Measurements from ENCODE around the gene ACVR1.
"Not testable (repeated sequence)": the region's sequence is repeated elsewhere in the genome, so short reads cannot be mapped to it uniquely, and the experiment has no call there.

Gene ACVR1

DNA sequence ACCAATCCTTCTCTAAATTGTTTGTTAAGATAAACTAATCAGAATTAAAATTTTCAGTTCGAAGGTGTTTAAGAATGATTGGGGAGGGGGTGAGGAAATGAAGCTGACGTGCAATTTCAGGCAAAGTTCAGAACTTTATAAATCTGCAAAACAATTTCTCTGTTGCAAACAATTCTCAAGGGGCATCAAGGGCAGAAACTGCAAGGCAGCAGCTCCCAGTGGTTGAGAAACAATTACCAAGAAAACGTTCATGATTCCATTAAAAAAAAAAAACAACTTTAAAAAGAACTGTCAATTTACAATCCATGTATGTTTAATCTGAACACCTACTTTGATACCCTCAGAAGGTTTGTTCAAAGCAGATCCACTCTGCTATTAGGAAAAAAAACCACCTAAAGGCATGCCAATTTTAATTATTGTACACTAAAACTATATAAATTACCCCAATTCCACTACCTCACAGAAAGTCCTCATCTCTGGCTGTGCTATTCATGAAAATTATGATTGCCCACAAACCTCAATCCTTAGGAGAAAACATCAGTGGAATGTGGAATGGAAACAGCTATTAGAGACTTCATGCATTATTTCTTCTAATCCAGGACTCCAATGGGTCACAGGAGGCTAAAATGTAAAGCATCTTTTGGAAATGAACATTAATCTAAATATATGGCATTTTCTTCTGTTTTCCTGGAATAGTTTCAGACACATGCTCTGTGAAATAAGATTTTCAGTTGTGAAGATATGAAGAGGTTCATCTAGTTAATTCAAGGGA, 127.6 kb downstream of the ACVR1 start:
- no peak for DNase-seq

DNA sequence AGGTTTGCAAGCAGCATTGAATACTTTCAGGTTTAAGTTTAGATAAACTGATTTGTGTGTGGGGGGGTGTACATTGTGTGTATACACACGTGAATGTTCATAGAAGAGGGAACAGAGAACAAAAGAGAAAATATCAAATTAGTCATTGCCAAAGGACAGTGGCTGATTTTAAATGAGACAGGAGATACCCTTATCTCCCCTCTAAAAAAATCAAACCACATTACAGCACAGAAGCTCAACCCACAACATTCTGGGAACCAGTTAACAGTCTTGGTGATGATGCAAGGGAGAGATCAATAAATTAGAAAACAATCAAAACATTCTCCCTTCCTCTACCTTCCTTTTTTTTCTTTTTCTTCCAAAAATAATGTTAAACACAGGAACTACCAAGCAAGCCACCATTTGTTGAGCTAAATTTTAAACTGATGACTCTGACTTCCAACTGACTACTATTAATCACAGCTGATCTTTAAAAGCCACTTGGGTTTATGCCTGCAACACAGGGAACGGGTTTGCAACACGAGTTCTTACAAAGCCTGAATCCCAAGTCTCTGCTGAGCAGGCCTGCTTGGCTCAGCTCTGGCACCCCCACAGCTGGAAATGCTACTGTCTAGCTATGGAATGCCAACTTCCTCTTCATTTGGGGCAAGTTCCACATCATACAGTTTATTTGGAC, 128.3 kb downstream of the ACVR1 start:
- DNase-seq, result no peak

DNA sequence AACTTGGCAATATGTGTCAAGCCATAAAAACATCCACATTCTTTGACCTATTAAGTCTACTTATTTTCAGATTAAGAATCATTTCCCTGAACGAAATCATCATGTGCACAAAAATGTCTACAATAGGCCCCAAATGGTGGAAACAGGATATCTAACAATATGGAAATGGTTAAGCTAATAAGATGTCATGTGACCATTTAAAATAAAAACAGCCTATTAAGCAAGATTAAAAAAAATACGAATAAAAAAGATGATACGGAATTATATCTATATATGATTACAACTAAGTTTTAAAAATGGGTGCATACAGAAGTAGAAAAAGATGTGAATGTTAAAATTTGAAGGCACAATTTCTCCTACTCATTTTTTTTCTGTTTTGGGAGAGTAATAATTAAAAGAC, 128.8 kb downstream of the ACVR1 start:
- no peak for DNase-seq

DNA sequence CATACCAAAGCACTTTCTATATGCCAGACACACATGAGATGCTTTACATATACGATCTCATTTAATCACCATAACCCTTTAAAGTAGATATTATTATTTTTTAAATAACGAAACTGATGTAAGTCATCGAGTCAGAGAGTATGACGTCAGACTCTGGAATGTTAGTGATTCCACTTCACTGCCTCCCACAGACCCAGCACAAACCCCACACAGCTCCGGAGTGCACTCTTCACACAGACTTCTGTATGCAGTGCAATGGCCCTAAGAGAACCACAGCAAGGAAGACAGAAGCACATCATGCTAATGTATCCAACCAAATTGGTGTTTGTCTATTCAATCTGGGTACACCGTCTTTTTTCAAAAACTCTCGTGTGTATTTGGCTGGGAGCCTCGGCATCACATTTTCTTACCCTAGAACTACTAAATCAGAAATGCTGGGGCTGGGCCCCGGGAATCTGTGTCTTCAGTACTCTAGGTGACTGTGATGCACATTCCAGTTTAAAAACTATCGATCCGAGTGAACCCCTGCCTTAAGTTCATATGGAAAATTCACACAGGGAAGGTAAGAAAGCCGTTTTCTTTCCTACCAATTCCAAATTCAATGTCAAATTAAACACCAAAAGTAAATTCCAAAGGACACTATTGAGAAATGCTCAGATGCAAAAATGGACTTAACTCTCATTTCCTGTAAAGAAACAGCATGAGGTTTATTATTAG, 129.7 kb downstream of the ACVR1 start:
- no peak for DNase-seq

DNA sequence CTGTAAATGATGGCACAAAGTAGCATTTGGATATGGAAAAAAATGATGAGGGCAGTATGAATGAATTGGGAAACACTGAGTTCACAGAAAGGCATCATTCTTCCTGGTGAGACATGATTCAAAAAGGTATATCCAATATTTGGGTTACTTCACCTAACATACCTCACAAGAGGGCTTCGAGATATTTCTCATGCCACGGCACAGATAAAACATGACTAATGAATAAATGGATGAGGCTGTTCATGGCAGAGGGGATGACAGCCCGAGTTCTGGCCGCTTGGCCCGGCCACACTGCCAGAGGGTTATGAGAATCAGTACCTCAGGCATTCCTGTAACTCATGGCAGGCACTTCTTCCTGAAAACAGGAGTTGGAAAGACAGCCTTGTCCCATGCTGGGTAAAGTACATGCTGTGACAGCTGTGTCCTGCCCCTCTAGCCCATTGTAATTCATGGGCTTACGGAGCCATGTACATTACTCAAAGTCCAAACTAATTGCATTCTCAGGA, 131.5 kb downstream of the ACVR1 start:
- DNase-seq, result no peak

DNA sequence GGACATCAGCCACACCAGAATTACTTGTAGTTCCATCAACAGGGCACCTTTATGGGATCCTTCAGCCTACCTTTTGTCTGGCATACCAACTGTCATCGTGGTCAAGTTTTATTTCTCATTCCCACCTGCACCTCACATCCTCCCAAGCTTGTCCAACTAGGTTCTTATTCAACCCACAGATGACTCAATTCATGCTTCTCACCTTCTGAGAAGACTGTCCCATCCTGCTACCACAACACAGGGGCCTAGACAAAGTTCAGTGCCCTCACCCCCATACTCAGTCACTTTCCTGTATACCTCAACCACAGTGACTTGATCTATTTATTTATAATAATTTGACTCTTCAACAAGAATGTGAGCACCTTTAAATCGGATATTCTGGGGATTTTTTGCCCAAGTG, 133.1 kb downstream of the ACVR1 start:
- DNase-seq, result no peak

DNA sequence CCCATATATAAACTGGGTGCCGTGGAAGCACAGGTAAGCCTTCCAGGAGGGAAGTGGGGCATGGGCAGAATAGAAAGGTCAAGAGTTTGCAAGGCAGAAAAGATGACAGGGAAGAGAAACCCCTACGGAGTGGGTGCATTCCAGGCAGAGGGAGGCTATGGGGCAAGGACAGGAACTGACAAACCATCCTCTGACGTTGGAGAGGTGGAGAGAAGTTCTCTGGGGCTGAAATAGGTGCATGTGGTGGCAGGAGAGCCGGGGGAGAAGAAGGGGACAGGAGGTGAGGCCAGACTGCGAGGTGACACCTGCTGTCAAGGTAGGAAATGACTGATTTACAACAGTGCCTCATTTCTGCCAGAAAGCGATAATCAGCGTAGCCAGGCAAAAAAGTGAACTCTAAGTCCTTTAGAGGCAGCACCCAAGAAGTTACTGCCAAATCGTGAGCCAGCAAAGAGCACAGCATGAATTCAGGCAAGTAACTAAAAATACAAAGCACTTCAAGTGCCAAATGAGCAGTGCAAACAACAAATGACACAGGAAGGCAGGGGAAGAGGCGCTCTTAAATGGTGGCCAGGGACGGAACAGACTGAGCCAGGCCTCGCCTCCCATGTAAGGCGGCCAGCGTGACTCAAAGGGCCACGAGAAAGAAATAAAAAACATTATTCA, 134.2 kb downstream of the ACVR1 start:
- no peak for DNase-seq

DNA sequence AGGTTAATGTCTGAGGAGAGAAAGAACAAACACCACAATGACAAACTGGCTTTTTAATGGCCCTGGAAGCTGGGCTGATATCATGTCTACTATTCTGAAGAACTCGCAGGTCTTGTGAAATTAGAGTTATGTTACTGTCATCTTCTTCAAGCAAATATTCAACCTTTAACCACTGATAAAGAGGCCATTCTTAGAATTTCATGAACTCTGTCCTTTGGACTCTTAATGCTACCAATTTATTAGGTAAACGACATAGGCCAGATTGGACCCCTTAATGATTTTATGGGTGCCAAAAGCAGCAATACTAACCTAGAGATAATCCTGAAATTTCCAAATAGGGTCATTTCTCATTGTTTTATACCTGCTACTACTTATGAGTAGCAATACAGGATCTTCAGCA, 138.5 kb downstream of the ACVR1 start:
- DNase-seq, result no peak

DNA sequence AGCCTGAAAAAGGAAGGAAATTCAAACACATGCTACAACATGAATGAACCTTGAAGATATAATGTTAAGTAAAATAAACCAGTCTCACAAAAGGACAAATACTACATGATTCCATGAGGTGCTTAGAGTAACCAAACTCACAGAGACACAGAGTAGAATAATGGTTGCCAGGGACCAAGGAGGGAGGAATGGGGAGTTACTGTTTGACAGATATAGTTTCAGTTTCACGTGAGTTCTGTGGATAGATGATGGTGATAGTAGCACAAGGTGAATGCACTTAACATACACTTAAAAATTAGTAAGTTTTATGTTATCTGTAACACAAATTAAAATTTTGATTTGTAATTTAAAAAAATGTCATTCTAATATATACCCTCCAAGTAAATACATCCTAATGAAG, 140.6 kb downstream of the ACVR1 start:
- DNase-seq, result no peak

DNA sequence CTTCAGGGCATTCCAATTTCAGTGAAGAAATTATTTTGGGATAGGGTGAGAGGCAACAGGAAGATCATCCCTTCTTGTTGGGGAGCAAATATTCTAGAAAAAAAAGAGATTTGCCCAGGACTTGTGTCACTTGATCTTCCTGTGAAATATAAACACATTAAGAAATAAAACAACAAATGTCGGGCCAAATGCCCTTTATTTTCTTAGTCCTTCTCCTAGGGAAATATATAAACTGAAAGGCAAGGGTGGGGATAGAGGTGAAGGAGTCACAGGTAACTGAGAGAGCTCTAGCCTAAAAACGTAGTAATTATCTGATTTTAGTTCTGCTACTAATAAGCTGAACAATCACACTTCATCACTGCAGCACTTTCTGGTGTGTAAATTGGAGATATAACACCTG, 142.9 kb downstream of the ACVR1 start:
- DNase-seq, result no peak

DNA sequence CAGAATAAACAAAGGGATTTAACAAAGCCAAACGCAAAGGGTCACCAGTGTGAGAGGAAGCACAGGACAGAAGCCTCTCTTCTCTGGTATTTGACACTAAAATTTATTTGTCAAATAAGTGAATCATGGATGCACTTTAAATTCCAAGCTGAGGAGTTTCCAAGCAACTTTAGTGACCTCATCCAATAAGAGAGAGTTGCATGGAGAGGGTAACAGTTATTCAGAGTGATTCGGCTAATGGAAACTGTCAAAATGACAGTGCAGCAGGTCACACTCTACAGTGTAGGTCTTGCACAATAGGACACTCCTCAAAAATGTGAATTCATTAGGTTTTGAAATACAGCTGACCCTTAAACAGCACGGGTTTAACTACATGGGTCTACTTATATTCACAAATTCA, 143.5 kb downstream of the ACVR1 start:
- no peak for DNase-seq

DNA sequence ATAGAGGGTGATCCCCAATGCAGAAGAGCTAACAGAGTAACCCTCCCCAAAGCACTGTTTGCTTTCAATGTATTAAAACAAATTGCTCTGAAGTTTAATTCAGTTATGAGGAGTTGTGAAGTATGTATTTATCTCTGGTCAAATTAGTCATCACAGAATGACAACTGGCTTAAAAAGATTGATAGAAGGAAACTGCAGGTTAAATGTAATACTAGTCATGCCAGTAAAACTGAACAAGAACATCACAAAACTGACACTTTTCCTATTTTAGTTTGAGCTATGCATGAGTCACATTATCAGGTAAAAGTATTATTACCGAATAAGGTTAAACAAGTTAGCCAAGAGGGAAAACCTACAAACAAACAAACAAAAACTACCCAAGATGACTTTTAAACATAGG, 148.4 kb downstream of the ACVR1 start:
- DNase-seq, result no peak

DNA sequence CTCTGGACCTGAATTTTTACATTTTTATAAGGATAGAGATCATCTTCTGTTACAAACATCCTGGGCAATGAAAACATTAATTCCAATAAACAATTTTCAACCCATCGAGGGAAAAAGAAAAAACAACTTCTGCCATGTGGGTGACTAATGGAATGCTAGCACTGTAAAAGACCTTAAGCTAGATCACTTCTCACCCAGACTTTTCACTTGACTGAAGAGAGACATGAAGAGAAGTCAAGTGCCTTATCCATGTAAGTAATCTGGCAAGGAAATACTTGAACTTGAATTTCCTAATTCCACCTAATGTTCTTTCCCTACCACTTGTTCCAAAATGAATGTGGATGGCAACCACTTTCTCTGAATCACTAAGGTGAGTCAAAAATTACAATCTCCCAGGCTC, 149.2 kb downstream of the ACVR1 start:
- DNase-seq, result no peak

DNA sequence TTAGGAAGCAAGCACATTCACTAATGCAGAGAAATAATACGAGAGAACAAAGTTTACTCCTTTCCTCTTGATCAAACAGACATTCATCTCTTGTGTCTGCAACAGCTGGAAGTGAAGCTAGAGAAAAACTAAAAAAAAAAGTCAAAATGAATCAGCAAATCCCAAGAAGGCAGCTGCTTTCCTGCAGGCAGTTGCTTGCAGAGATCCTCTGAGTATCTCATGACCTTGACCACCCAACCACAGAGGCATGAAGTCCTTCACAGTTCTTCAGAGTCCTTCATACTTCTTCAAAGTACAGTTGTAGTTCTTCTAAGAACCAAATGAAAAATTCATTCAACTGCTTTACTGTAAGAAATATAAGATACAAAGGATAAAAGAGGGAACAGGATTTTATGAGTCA, 150.3 kb downstream of the ACVR1 start:
- no peak for DNase-seq

DNA sequence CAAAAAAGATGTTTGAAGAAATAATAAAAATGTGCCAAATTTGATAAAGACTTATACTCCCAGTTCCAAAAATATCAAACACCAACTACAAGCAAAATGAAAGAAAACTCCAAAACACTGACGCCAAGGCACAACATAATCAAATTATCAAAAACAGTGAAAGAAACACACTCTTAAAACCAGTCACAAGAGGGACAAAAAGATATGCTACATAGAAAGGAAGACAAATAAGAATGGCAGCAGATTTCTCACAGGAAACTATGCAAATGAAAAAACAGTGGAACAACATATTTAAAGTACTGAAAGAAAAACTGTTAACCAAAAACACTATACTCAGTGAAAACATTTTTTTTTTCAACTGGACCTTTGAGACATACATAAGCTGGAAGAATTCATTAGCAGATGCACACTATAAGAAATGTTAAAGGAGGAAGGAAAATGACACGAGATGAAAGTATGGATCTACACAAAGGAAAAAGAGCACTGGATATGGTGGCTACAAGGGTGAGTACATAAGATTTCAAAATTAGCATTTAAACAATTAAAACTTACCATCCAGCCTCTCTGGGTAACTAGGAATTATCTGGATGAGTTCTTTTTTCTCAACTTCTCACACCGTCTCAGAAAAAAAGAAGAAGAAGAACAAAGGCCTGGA, 153.4 kb downstream of the ACVR1 start:
- no peak for DNase-seq

DNA sequence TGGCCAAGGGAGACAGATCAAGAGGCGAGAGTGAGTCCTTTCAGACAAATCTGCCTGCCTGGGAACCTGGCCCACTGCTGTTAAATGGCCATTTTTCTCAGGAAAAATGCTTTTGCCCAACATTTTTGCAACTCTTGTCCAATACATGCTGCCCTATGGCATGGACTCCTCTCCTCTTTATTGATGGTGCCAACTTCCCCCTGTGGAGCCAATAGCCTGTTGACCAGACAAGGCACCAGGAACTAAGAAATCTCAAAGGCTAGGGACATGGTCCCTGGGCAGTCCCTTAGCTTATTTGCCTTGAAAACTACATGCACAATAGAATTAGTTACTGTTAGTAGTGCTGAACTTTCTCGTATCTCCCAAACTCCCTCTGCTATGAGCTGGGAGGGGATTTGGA, 155.6 kb downstream of the ACVR1 start:
- DNase-seq, result no peak

DNA sequence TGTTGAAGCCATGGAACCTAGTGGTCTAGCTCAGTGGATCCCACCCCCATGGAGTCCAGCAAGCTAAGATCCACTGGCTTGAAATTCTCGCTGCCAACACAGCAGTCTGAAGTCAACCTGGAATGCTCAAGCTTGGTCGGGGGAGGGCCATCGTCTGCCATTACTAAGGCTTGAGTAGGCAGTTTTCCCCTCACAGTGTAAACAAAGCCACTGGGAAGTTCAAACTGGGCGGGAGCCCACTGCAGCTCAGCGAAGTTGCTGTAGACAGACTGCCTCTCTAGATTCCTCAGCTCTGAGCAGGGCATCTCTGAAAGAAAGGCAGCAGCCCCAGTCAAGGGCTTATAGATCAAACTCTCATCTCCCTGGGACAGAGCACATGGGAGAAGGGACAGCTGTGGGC, 171.5 kb downstream of the ACVR1 start:
- DNase-seq, result not testable (repeated sequence)

DNA sequence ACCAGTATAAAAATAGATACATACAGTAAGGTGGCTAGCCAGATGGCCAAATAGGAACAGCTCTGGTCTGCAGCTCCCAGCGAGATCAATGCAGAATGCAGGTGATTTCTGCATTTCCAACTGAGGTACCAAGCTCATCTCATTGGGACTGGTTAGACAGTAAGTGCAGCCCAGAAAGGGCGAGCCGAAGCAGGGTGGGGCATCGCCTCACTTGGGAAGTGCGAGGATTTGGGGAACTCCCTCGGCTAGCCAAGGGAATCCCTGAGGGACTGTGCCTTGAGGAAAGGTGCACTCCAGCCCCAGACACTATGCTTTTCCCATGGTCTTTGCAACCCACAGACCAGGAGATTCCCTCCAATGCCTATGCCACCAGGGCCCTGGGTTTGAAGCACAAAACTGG, 172.0 kb downstream of the ACVR1 start:
- DNase-seq, result not testable (repeated sequence)

DNA sequence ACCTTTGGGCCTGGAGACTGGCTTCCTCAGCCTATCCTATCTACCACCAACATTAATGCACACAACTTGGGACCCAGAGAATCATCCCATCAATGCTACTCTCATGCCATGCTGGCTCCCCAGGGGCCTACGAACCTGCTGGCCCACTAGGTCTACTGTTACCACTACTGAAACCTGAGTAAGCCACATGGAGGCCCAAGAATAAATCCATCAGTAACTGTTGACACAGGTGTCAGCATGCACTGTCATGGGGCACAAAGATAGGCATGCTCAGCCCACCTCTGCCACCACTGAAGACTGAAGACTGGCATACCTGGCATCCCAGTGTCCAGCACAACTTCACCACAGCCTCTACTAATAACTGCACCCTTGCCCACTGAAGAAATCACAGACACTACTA, 176.3 kb downstream of the ACVR1 start:
- no peak for DNase-seq

DNA sequence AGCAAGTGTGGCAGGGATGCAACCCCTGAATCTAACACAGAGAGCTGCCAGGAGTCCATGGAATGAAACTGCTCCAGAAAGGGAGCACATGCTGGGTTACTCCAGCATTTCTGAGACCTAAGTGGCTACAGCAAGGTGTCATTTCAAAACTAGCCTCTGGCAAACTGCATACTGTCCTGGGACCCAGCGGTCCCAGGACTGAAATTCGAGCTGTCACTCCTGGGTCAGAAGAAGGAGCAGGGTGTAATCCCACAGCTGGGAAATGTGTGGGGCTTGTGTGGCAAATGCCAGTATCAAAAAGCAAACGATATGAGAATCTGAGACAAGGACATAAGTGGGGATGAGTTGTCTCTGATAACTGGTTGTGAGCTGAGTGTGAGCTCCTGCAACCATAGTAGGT, 177.1 kb downstream of the ACVR1 start:
- no peak for DNase-seq

DNA sequence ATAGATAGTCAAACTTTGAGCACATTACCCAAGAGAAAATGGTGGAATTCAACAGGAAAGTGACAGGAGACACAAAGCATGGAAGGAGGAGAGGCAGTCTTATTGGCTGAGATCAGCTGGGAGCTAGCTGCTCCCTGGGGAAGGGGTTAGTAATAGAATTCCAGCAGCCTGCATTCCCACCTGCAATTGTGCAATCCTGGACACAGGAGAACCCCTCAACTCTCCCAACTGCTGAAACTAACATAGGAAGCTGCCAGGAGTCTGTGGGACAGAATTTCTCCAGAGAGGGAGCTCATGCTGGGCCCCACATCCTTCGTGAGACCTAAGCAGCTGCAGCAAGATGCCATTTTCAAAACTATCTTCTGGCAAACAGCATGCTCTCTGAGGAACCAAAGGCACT, 177.7 kb downstream of the ACVR1 start:
- no peak for DNase-seq

DNA sequence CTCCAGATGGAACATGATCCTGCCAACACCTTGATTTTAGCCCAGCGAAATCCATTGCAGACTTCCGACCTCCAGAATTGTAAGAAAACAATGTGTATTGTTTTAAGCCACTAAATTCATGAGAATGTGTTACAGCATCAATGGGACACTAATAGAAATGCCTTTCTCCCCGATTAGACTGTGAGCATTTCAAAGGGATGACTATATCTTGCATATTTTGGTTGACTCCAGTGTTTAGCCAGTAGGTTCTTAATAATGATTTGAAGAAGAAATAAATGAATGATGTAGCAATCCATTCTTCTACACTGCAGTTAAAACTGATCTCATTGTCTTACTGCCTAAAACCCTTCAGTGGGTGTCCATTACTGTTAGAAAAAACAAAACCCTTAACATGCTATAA, 180.1 kb downstream of the ACVR1 start:
- no peak for DNase-seq

DNA sequence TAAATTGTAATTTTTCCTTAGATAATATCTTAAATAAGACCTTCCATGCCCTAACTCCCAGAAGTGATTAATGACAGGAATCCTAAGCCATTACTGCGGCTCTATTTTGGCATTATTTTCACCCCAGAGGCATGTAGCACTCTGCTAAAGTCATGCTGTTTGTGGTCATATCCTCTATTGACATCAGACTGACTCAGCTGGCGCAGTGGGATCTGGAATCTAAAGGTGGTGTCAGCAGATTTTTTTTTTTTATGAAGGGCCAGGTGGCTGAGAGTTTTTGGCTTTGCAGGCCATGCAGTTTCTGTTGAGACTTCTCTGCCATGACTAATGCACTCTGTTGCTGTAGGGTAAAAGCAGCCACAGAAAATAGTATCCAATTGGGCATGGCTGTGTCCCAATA, 183.4 kb downstream of the ACVR1 start:
- no peak for DNase-seq

Measured in NCI-H1092 (cell line).